ENCODE results near the gene PPIC. TPM values are rescaled to one million over a fixed set of nuclear protein-coding genes. Genes with fewer than 3 reads are reported as not detected.

PPIC gene
- 92.8 and 109 TPM in 2 replicates for total RNA-seq

GRCh38 chr5:123036391-123037103, at the start of gene PPIC:
Gene PPIC (minus strand): TSS chr5:123036725. CDS start chr5:123036625, 100 bp downstream.
- peaks cover 21% of the 10 kb centered on the region for H3K79me2 ChIP-seq (ENCODE audit: insufficient read depth, low read length)
- H4K20me1 ChIP-seq (ENCODE audit: insufficient read depth, low read length) = peaks cover 17% of the 10 kb centered on the region
- TF ChIP-seq CTCF (IDR thresholded peaks at IDR 0.05; ENCODE audit: extremely low read depth, low read depth, low read length) = no peak
- H3K27me3 ChIP-seq (ENCODE audit: insufficient read depth, low read length) = no peaks in the 10 kb centered on the region
- no peaks in the 10 kb centered on the region for H3K9me3 ChIP-seq (ENCODE audit: low read depth, low read length)
- peak within 1 kb of the TSS; percentile 89 for H3K4me2 ChIP-seq (ENCODE audit: insufficient read depth, low read length)
- H3K27ac ChIP-seq (ENCODE audit: low read depth, low read length) = peak within 1 kb of the TSS; percentile 60
- H3K36me3 ChIP-seq (ENCODE audit: insufficient read depth, low read length) = no peaks in the 10 kb centered on the region
- peak within 1 kb of the TSS; percentile 92 for H2AFZ ChIP-seq (ENCODE audit: low read length)
- H3K4me3 ChIP-seq (ENCODE audit: insufficient read depth, low read length) = peak within 1 kb of the TSS; percentile 90
- peak; percentile 98 for DNase-seq (ENCODE audit: insufficient read length, low spot score, missing footprints)
- peaks cover 7% of the 10 kb centered on the region for H3K4me1 ChIP-seq (ENCODE audit: insufficient read depth, low read length)

GRCh38 chr5:123085638-123086286, 49.2 kb upstream of the PPIC start:
- peaks cover 42% of the 10 kb centered on the region for H3K27me3 ChIP-seq (ENCODE audit: insufficient read depth, low read length)
- no peaks in the 10 kb centered on the region for H3K9me3 ChIP-seq (ENCODE audit: low read depth, low read length)
- H3K79me2 ChIP-seq (ENCODE audit: insufficient read depth, low read length) = no peaks in the 10 kb centered on the region
- no peak overlapping the region for H3K4me2 ChIP-seq (ENCODE audit: insufficient read depth, low read length)
- H3K4me3 ChIP-seq (ENCODE audit: insufficient read depth, low read length) = no peak overlapping the region
- H3K36me3 ChIP-seq (ENCODE audit: insufficient read depth, low read length) = no peaks in the 10 kb centered on the region
- no peak for TF ChIP-seq CTCF (IDR thresholded peaks at IDR 0.05; ENCODE audit: extremely low read depth, low read depth, low read length)
- peaks cover 3% of the 10 kb centered on the region for H3K4me1 ChIP-seq (ENCODE audit: insufficient read depth, low read length)
- no peaks in the 10 kb centered on the region for H4K20me1 ChIP-seq (ENCODE audit: insufficient read depth, low read length)
- H2AFZ ChIP-seq (ENCODE audit: low read length) = no peak overlapping the region
- DNase-seq (ENCODE audit: insufficient read length, low spot score, missing footprints) = peak; percentile 54
- no peak overlapping the region for H3K27ac ChIP-seq (ENCODE audit: low read depth, low read length)

- H3K4me2 ChIP-seq (ENCODE audit: insufficient read depth, low read length) = no peak overlapping the region
- H3K27ac ChIP-seq (ENCODE audit: low read depth, low read length) = no peak overlapping the region
- H4K20me1 ChIP-seq (ENCODE audit: insufficient read depth, low read length) = no peaks in the 10 kb centered on the region
- H3K4me3 ChIP-seq (ENCODE audit: insufficient read depth, low read length) = no peak overlapping the region
- peaks cover 37% of the 10 kb centered on the region for H3K27me3 ChIP-seq (ENCODE audit: insufficient read depth, low read length)
- H3K79me2 ChIP-seq (ENCODE audit: insufficient read depth, low read length) = no peaks in the 10 kb centered on the region
- no peak for TF ChIP-seq CTCF (IDR thresholded peaks at IDR 0.05; ENCODE audit: extremely low read depth, low read depth, low read length)
- H3K36me3 ChIP-seq (ENCODE audit: insufficient read depth, low read length) = no peaks in the 10 kb centered on the region
- H2AFZ ChIP-seq (ENCODE audit: low read length) = no peak overlapping the region
- peaks cover 3% of the 10 kb centered on the region for H3K4me1 ChIP-seq (ENCODE audit: insufficient read depth, low read length)
- H3K9me3 ChIP-seq (ENCODE audit: low read depth, low read length) = no peaks in the 10 kb centered on the region
- peak; percentile 69 for DNase-seq (ENCODE audit: insufficient read length, low spot score, missing footprints)
Measured at GRCh38 chr5:123084730-123085605, 48.4 kb upstream of the PPIC start.
